HepG2 (cell line): ENCODE measurements around the gene SLC25A18. TPM values are rescaled to one million over a fixed set of nuclear protein-coding genes. Genes with fewer than 3 reads are reported as not detected.

ENCODE experiments used
- ATAC-seq: fragments of 200-7000 bp; cut with Tn5 transposase; 3 replicates; pipeline ENCODE4 v1.9.1; 2020; ENCODE audit warnings: mild to moderate bottlenecking, moderate library complexity
- BruUV-seq: library from RNA; stranded (reverse); fragments of 400-500 nt; replicated peaks from 2 replicates; lab custom pipeline; 2021; lab: Mats Ljungman, UMichigan
- CTCF ChIA-PET: fragments of 300-600 bp; formaldehyde crosslinking; extraction: SDS; loops from one replicate; lab custom pipeline; 2021; ENCODE audit warnings: low total read pairs, inconsistent platforms, low intra/inter-chr PET ratio; lab: Yijun Ruan, JAX
- POLR2A ChIA-PET: fragments of 350-600 bp; sonication (Branson Sonifier 250); formaldehyde crosslinking; loops from one replicate; lab custom pipeline; 2020; ENCODE audit warnings: antibody characterized with exemption, inconsistent platforms; lab: Yijun Ruan, JAX
- DNase-seq: peaks from one replicate; pipeline ENCODE4 v3.0.0-alpha.2; 2015; ENCODE audit warnings: low spot score
- FAIRE-seq: peaks from 3 replicates; lab custom pipeline; 2011; peaks lifted over from hg19 to GRCh38; lab: Jason Lieb, UNC
- H2AFZ ChIP-seq: one replicate; pipeline ENCODE4 v1.6.1; 2011; ENCODE audit warnings: low read length, inconsistent platforms
- H3K27ac ChIP-seq: fragments of 300-600 bp; 3 replicates; pipeline ENCODE4 v1.8.0; 2011; ENCODE audit warnings: mixed run types, mild to moderate bottlenecking, mixed read lengths, low read length, inconsistent platforms; ENCODE audit not compliant: insufficient read depth; ENCODE audit errors: extremely low read length
- H3K27me3 ChIP-seq, 2 experiments: fragments of 200-600 bp in 1 of 2; 2 replicates in 1 of 2; 3 replicates in 1 of 2; pipeline versions ENCODE4 v1.6.0 to v1.8.0; 2011; ENCODE audit warnings: low read length in 2 of 2, mild to moderate bottlenecking in 2 of 2, moderate library complexity in 2 of 2, inconsistent platforms in 1 of 2; ENCODE audit not compliant: insufficient read depth in 2 of 2, control insufficient read depth in 1 of 2
- H3K36me3 ChIP-seq, 2 experiments: fragments of 200-600 bp in 1 of 2; replicated peaks in 1 of 2; 2 replicates in 1 of 2; 3 replicates in 1 of 2; pipeline versions ENCODE4 v1.5.1 to v1.8.0; 2011; ENCODE audit warnings: low read length in 2 of 2, inconsistent platforms in 1 of 2; ENCODE audit not compliant: insufficient read depth in 2 of 2, control insufficient read depth in 1 of 2
- H3K4me1 ChIP-seq: 2 replicates; pipeline ENCODE4 v1.5.1; 2012; ENCODE audit warnings: low read length, inconsistent platforms; ENCODE audit not compliant: insufficient read depth
- H3K4me2 ChIP-seq: 2 replicates; pipeline ENCODE4 v1.6.0; 2011; ENCODE audit warnings: low read depth, low read length, inconsistent platforms
- H3K4me3 ChIP-seq, 3 experiments: fragments of 200-600 bp in 1 of 3; sonication (generic), shearing (Covaris generic) in 1 of 3; replicated peaks in 1 of 3; 2 replicates each; pipeline ENCODE4 v1.5.1; 2011 to 2016; ENCODE audit warnings: low read length in 3 of 3, inconsistent platforms in 2 of 3, low read depth in 2 of 3, mild to moderate bottlenecking in 2 of 3, control low read depth in 1 of 3, mixed read lengths in 1 of 3; ENCODE audit not compliant: insufficient read depth in 1 of 3
- H3K79me2 ChIP-seq: one replicate; pipeline ENCODE4 v1.6.1; 2011; ENCODE audit warnings: low read length, inconsistent platforms; ENCODE audit not compliant: insufficient read depth
- H3K9ac ChIP-seq: 2 replicates; pipeline ENCODE4 v1.6.0; 2011; ENCODE audit warnings: mild to moderate bottlenecking, low read depth, low read length, inconsistent platforms; ENCODE audit not compliant: insufficient read depth
- H3K9me3 ChIP-seq: 2 replicates; pipeline ENCODE4 v1.5.1; 2012; ENCODE audit warnings: mild to moderate bottlenecking, low read length
- H4K20me1 ChIP-seq: 2 replicates; pipeline ENCODE4 v1.6.0; 2011; ENCODE audit warnings: inconsistent platforms, mild to moderate bottlenecking, low read length, moderate library complexity; ENCODE audit not compliant: insufficient read depth
- CENPBD1 ChIP-seq: sonication (generic); formaldehyde crosslinking; IDR thresholded peaks from 2 replicates; pipeline ENCODE4 v1.8.0; 2022; ENCODE audit warnings: missing genetic modification reagents, low read depth, mild to moderate bottlenecking, borderline replicate concordance
- HCFC1 ChIP-seq: fragments of 150-350 bp; IDR thresholded peaks from 2 replicates; pipeline ENCODE4 v1.6.1; 2014; ENCODE audit warnings: low read depth, low read length
- PHF20 ChIP-seq: sonication (generic); formaldehyde crosslinking; IDR thresholded peaks from 2 replicates; pipeline ENCODE4 v1.5.0; 2020; ENCODE audit warnings: mild to moderate bottlenecking, missing genetic modification reagents
- SIX1 ChIP-seq: sonication (generic); formaldehyde crosslinking; IDR thresholded peaks from 2 replicates; pipeline ENCODE4 v1.4.0; 2020; ENCODE audit warnings: missing genetic modification reagents, borderline replicate concordance
- SRY ChIP-seq: sonication (generic); formaldehyde crosslinking; IDR thresholded peaks from 2 replicates; pipeline ENCODE4 v1.8.0; 2022; ENCODE audit warnings: mild to moderate bottlenecking, missing genetic modification reagents
- STAG1 ChIP-seq: sonication (generic); formaldehyde crosslinking; IDR thresholded peaks from 2 replicates; pipeline ENCODE4 v1.4.0; 2020; ENCODE audit warnings: missing genetic modification reagents
- TBX3 ChIP-seq: fragments of 450-650 bp; IDR thresholded peaks from 2 replicates; pipeline ENCODE4 v1.6.1; 2017; ENCODE audit warnings: antibody characterized with exemption, mild to moderate bottlenecking, inconsistent platforms, borderline replicate concordance
- ZBTB3 ChIP-seq: sonication (generic); formaldehyde crosslinking; IDR thresholded peaks from 2 replicates; pipeline ENCODE4 v1.4.0; 2020; ENCODE audit warnings: low read depth, mild to moderate bottlenecking, moderate library complexity, missing genetic modification reagents, borderline replicate concordance
- ZBTB7B ChIP-seq: sonication (generic); formaldehyde crosslinking; IDR thresholded peaks from 2 replicates; pipeline ENCODE4 v1.4.0; 2020; ENCODE audit warnings: missing genetic modification reagents
- ZFP62 ChIP-seq: sonication (generic); formaldehyde crosslinking; IDR thresholded peaks from 2 replicates; pipeline ENCODE4 v1.4.0; 2020; ENCODE audit warnings: missing genetic modification reagents
- ZNF275 ChIP-seq: sonication (generic); formaldehyde crosslinking; IDR thresholded peaks from 2 replicates; pipeline ENCODE4 v1.8.0; 2022; ENCODE audit warnings: missing genetic modification reagents, mild to moderate bottlenecking, inconsistent platforms, borderline replicate concordance
- ZNF549 ChIP-seq: sonication (generic); formaldehyde crosslinking; IDR thresholded peaks from 2 replicates; pipeline ENCODE4 v1.5.0; 2020; ENCODE audit warnings: missing genetic modification reagents
- ZNF816 ChIP-seq: sonication (generic); formaldehyde crosslinking; IDR thresholded peaks from 2 replicates; pipeline ENCODE4 v1.8.0; 2022; ENCODE audit warnings: missing genetic modification reagents, mild to moderate bottlenecking, borderline replicate concordance
- ZNF839 ChIP-seq: sonication (generic); formaldehyde crosslinking; IDR thresholded peaks from 2 replicates; pipeline ENCODE4 v1.4.0; 2020; ENCODE audit warnings: missing genetic modification reagents, mild to moderate bottlenecking, borderline replicate concordance
- WGBS: methylation state at CpG from one replicate; pipeline ENCODE4 v1.1.6; 2017; ENCODE audit warnings: low lambda C conversion rate; 5-methylcytosine and 5-hydroxymethylcytosine counted together
- in situ Hi-C: cut with HindIII; loops from 2 replicates; pipeline ENCODE4 v1.10.0; 2017; ENCODE audit warnings: low pct_unique_long_range_greater_than_20kb; ENCODE audit not compliant: extremely low pct_ligation_motif_present
- intact Hi-C: fragments of 100-400 bp; cut with micrococcal nuclease; formaldehyde crosslinking; loops from one replicate; pipeline ENCODE4 v1.10.0; 2022; ENCODE audit not compliant: unreplicated experiment
- polyA plus RNA-seq, 8 experiments: library from polyadenylated mRNA; depleted of rRNA in 3 of 8; stranded (reverse) in 7 of 8; unstranded in 1 of 8; fragments of >200 nt; fragmentation: Illumina TruSeq in 4 of 8; extraction: Trizol in 4 of 8; gene quantifications; 2 replicates each; pipeline versions ENCODE4 v1.2.1 to v1.2.3, GENCODE V29; 2011 to 2016; ENCODE audit warnings: low read depth in 4 of 8, missing spikeins in 1 of 8, mixed read lengths in 1 of 8; ENCODE audit not compliant: insufficient read depth in 1 of 8
- total RNA-seq, 5 experiments: library from RNA; depleted of rRNA; stranded (reverse); fragments of >200 nt; fragmentation: Illumina TruSeq; extraction: Trizol; gene quantifications; 2 replicates each; pipeline ENCODE4 v1.2.3, GENCODE V29; 2016; ENCODE audit warnings: low read depth in 1 of 5

The SLC25A18 gene
- total and polyA plus RNA-seq, 2 of the 13 experiments (the other 11 are each of a cell fraction or from before 2014, with no cell fraction given) = 0.28 to 0.75 TPM

- TF ChIP-seq ZFP62 (no peak), STAG1 (CRISPR knock-in tag) (no peak), PHF20 (no peak)
Measured at GRCh38 chr22:17562906-17563870, at the start of gene SLC25A18 (continued).

GRCh38 chr22:17513612-17514011 is 49.7 kb upstream of the SLC25A18 start:
- H3K36me3 ChIP-seq = no peaks in the 10 kb centered on the region
- FAIRE-seq (no peak), ATAC-seq (no peak), DNase-seq (no peak)
- H3K9ac ChIP-seq = no peak overlapping the region
- no peaks in the 10 kb centered on the region for H3K9me3 ChIP-seq
- TF ChIP-seq ZNF816 (CRISPR knock-in tag) = no peak
- TF ChIP-seq ZBTB7B (CRISPR knock-in tag) = no peak
- no peak for TF ChIP-seq ZNF275
- TF ChIP-seq SRY (CRISPR knock-in tag) = no peak
- no peak for TF ChIP-seq SIX1 (CRISPR knock-in tag)
- no peak for TF ChIP-seq ZNF549
- no peak for TF ChIP-seq ZBTB3
- no peak for TF ChIP-seq HCFC1
- TF ChIP-seq CENPBD1 = no peak
- no peak for TF ChIP-seq TBX3
- no peak for TF ChIP-seq ZNF839 (CRISPR knock-in tag)
- H3K27ac ChIP-seq = no peak overlapping the region
- no peaks in the 10 kb centered on the region for H3K79me2 ChIP-seq
- no peaks in the 10 kb centered on the region for H4K20me1 ChIP-seq
- in situ Hi-C loops (no loop called here), intact Hi-C loops (no loop called here)
- peaks cover 0 to 49% of the 10 kb centered on the region in 2 experiments; a peak in 3 of 5 replicates for H3K27me3 ChIP-seq
- ChIA-PET CTCF (no interaction called here), POLR2A (no interaction called here)
- H3K4me2 ChIP-seq = no peak overlapping the region
- WGBS = 0% methylated on average over 2 of the region's 2 CpGs
- no peaks in the 10 kb centered on the region for H3K4me1 ChIP-seq
- no peak overlapping the region for H3K4me3 ChIP-seq
- BruUV-seq = no TSS peak
- H2AFZ ChIP-seq = no peak overlapping the region
